VCaP (cell line): ENCODE data around the gene ANK3.

Experiments used
- H3K27ac ChIP-seq: fragments of 450-650 bp; 2 replicates; pipeline ENCODE4 v1.5.1; 2017
- CTCF ChIP-seq: fragments of 450-650 bp; conservative IDR thresholded peaks from 2 replicates; pipeline ENCODE4 v1.5.1; 2017; ENCODE audit warnings: mild to moderate bottlenecking, moderate library complexity

ANK3 gene

GRCh38 chr10:60377042-60377352 lies 12.7 kb downstream of the ANK3 start:
- no peak overlapping the region for H3K27ac ChIP-seq
- no peak for TF ChIP-seq CTCF

GRCh38 chr10:60376221-60377041 lies 13.2 kb downstream of the ANK3 start:
- peak overlapping the region; percentile 50 for H3K27ac ChIP-seq
- no peak for TF ChIP-seq CTCF

- H3K27ac ChIP-seq, result peak overlapping the region; percentile 50
- TF ChIP-seq CTCF, result no peak
Measured at GRCh38 chr10:60375293-60376004, 14.2 kb downstream of the ANK3 start.

GRCh38 chr10:60374836-60375235 lies 14.8 kb downstream of the ANK3 start:
- H3K27ac ChIP-seq, result peak overlapping the region; percentile 50
- no peak for TF ChIP-seq CTCF

GRCh38 chr10:60372436-60372835 lies 17.2 kb downstream of the ANK3 start:
- no peak for TF ChIP-seq CTCF
- H3K27ac ChIP-seq, result no peak overlapping the region

- peak overlapping the region; percentile 75 for H3K27ac ChIP-seq
- TF ChIP-seq CTCF, result no peak
Measured at GRCh38 chr10:60369547-60369930, 20.1 kb downstream of the ANK3 start.

GRCh38 chr10:60368875-60369546 lies 20.7 kb downstream of the ANK3 start:
- TF ChIP-seq CTCF, result no peak
- H3K27ac ChIP-seq, result peak overlapping the region; percentile 75
